Kidney (tissue), 14 donors: Measurements from ENCODE around the gene BTN1A1. TPM values are rescaled to one million over a fixed set of nuclear protein-coding genes. Genes with fewer than 3 reads are reported as not detected.

Experiments
- DNase-seq, 5 donors: peaks; one replicate each; pipeline ENCODE4 v3.0.0-alpha.2; 2013 to 2020
- FAIRE-seq: peaks from 2 replicates; lab custom pipeline; 2012; peaks lifted over from hg19 to GRCh38; lab: Jason Lieb, UNC
- H3K27ac ChIP-seq, 2 donors: one replicate each; pipeline ENCODE4 v1.7.0; 2013; ENCODE audit warnings: low read depth in 2 of 2, low read length in 2 of 2, inconsistent platforms in 1 of 2
- H3K27me3 ChIP-seq: one replicate; pipeline ENCODE4 v1.7.1; 2013; ENCODE audit warnings: low read length, inconsistent platforms; ENCODE audit not compliant: control insufficient read depth, insufficient read depth
- H3K36me3 ChIP-seq, 3 donors: one replicate each; pipeline versions ENCODE4 v1.7.0 to v1.7.1; 2013; ENCODE audit warnings: low read length in 3 of 3, control low read depth in 1 of 3, inconsistent platforms in 1 of 3; ENCODE audit not compliant: insufficient read depth in 3 of 3, control insufficient read depth in 2 of 3
- H3K4me1 ChIP-seq, 3 donors: one replicate each; pipeline versions ENCODE4 v1.7.0 to v1.7.1; 2013; ENCODE audit warnings: low read length in 3 of 3, inconsistent platforms in 1 of 3, low read depth in 1 of 3; ENCODE audit not compliant: control insufficient read depth in 2 of 3, insufficient read depth in 2 of 3
- H3K4me3 ChIP-seq, 3 donors: one replicate each; pipeline versions ENCODE4 v1.7.0 to v1.8.1; 2013; ENCODE audit warnings: low read length in 3 of 3, control low read depth in 1 of 3, inconsistent platforms in 1 of 3
- H3K9ac ChIP-seq, 3 donors: one replicate each; pipeline versions ENCODE4 v1.7.0 to v1.7.1; 2013; ENCODE audit warnings: low read length in 3 of 3, control low read depth in 1 of 3, inconsistent platforms in 1 of 3
- H3K9me3 ChIP-seq, 3 donors: one replicate each; pipeline versions ENCODE4 v1.7.0 to v1.7.1; 2013; ENCODE audit warnings: low read length in 3 of 3, control low read depth in 1 of 3, inconsistent platforms in 1 of 3; ENCODE audit not compliant: control insufficient read depth in 2 of 3, insufficient read depth in 1 of 3
- intact Hi-C: fragments of 100-400 bp; cut with DNase I; formaldehyde crosslinking; loops from one replicate; pipeline ENCODE4 v1.11.1; 2022
- polyA plus RNA-seq: library from polyadenylated mRNA; stranded (reverse); fragments of 350-450 nt; fragmentation: Illumina TruSeq; extraction: RNeasy Lipid Tissue Mini Kit (QIAGEN cat#74804); gene quantifications from one replicate; pipeline ENCODE4 v1.2.3, GENCODE V29; 2014; ENCODE audit warnings: low read depth, low replicate concordance; ENCODE audit not compliant: insufficient read depth
- total RNA-seq: library from RNA; stranded (reverse); fragmentation: NEBNext Ultra II Directional; extraction: Animal tissue kit (Norgen Biotek cat#: 25700); gene quantifications from one replicate; pipeline ENCODE4 v1.2.1, GENCODE V29; 2021
- TF ChIP-seq, protein P1 (sequence below): IDR thresholded peaks from 3 replicates; pipeline ENCODE4 v1.5.1; 2012; ENCODE audit warnings: mild to moderate bottlenecking, moderate library complexity, borderline replicate concordance; ENCODE audit not compliant: insufficient read depth; ENCODE audit errors: extremely low read depth
- donor health status: control.
- donor health status: control.
- donor health status: control.
- donor health status: control.
- donor health status: control.
- donor health status: DM: yes; HTN: yes; CAD: no.
- donor health status: Normal renal cell carcinoma (clear cell type).

Gene BTN1A1
- total and polyA plus RNA-seq, 2 donors from 2014 or later, result 0.09 TPM; not detected in 1

DNA sequence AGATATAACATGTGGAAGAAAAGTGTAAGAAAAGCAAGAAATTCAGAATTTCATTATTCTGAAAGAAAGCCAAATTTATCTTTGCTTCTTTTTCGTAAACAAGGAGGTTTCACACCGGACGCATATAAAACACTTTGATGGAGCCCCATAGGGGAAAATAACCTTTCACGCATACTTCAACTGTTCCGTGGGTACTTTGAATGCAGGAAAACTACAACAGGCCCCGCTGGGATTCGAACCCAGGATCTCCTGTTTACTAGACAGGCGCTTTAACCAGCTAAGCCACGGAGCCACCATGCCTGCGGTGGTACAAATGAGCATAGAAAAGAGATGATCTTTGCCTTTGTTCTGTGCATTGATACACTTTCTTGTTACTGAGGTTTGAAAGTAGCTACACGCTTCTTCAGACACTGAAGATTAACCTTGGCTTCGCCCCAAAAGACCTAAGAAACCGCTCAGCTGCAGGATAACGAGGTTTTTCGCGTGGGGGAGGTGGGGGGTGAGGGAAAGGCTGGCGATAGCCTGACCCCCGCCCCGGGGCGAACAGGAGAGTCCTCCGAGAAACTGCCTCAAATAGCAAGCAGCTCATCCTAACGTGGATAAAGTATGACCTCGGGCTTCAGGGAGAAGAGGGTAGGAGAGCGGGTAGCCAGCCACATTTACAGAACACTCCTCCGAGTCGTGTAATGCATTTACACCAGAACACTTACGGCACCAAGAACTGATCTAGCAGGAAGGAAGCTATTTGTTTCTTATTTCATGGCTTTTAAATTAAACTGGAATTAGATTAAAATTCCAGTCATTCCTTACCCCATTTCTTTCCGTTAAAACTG, 32.8 kb downstream of the BTN1A1 start:
- H3K27me3 ChIP-seq, result no peaks in the 10 kb centered on the region
- DNase-seq, result peak; percentile 88 to 97 (median 95)
- peak overlapping the region; percentile 6 to 90 (median 83) for H3K9ac ChIP-seq
- peak overlapping the region; percentile 79 to 96 (median 86) for H3K4me3 ChIP-seq
- FAIRE-seq, result peak; percentile 35
- H3K4me1 ChIP-seq, result peaks cover 6 to 10% (median 6%) of the 10 kb centered on the region in 3 donors
- TF ChIP-seq, protein P1, sequence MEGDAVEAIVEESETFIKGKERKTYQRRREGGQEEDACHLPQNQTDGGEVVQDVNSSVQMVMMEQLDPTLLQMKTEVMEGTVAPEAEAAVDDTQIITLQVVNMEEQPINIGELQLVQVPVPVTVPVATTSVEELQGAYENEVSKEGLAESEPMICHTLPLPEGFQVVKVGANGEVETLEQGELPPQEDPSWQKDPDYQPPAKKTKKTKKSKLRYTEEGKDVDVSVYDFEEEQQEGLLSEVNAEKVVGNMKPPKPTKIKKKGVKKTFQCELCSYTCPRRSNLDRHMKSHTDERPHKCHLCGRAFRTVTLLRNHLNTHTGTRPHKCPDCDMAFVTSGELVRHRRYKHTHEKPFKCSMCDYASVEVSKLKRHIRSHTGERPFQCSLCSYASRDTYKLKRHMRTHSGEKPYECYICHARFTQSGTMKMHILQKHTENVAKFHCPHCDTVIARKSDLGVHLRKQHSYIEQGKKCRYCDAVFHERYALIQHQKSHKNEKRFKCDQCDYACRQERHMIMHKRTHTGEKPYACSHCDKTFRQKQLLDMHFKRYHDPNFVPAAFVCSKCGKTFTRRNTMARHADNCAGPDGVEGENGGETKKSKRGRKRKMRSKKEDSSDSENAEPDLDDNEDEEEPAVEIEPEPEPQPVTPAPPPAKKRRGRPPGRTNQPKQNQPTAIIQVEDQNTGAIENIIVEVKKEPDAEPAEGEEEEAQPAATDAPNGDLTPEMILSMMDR, result no peak
- no peaks in the 10 kb centered on the region for H3K36me3 ChIP-seq
- no peaks in the 10 kb centered on the region for H3K9me3 ChIP-seq
- H3K27ac ChIP-seq, result peak overlapping the region; percentile 78 to 79
- intact Hi-C loops, result no loop called here

DNA sequence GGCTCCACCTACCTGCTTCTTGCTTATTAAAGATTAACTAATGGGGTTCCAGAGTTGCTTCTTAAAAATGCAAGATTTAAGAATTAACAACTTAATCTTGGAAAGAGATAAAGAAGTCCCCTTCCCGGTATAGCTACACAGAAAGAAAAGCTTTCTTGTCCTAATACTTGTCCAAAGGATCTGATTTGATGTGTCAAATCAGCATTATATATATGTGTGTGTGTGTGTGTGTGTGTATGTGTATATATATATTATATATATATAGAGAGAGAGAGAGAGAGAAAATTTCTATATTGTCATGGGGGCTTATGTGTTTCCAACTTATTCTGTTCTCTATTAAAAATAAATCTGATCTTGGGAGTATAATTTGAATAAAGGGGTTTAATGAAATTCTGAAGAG, 33.4 kb downstream of the BTN1A1 start:
- Histone ChIP-seq H3K4me1 (peaks cover 6 to 10% (median 6%) of the 10 kb centered on the region in 3 donors), H3K36me3 (no peaks in the 10 kb centered on the region), H3K4me3 (peak overlapping the region; percentile 79 to 96 (median 86)), H3K27me3 (no peaks in the 10 kb centered on the region), H3K9me3 (no peaks in the 10 kb centered on the region), H3K27ac (peak overlapping the region; percentile 78 to 79), H3K9ac (peak overlapping the region; percentile 6 to 90 (median 83))
- FAIRE-seq (no peak), DNase-seq (no peak)
- intact Hi-C loops, result no loop called here
- TF ChIP-seq, protein P1, result no peak

- H3K36me3 ChIP-seq, result no peaks in the 10 kb centered on the region
- FAIRE-seq, result no peak
- no peak overlapping the region for H3K9ac ChIP-seq
- intact Hi-C loops, result no loop called here
- no peaks in the 10 kb centered on the region for H3K27me3 ChIP-seq
- DNase-seq, result peak in 4 of 5 donors; percentile 57 to 87 (median 66)
- TF ChIP-seq, protein P1, result no peak
- H3K27ac ChIP-seq, result peak overlapping the region in 1 of 2 donors; percentile 65
- peak overlapping the region in 1 of 3 donors; percentile 1 for H3K4me3 ChIP-seq
- no peaks in the 10 kb centered on the region for H3K9me3 ChIP-seq
- peaks cover 6 to 14% (median 9%) of the 10 kb centered on the region in 3 donors for H3K4me1 ChIP-seq
Measured at GRCh38 chr6:26534681-26535465, 34.8 kb downstream of the BTN1A1 start.
